ENCODE data around the gene FGFRL1. TPM values are rescaled to one million over a fixed set of nuclear protein-coding genes. Genes with fewer than 3 reads are reported as not detected.

Gene FGFRL1
- total RNA-seq, 6 experiments from 2014 or later, result 27.9 to 60.1 (median 45.7) TPM

DNA sequence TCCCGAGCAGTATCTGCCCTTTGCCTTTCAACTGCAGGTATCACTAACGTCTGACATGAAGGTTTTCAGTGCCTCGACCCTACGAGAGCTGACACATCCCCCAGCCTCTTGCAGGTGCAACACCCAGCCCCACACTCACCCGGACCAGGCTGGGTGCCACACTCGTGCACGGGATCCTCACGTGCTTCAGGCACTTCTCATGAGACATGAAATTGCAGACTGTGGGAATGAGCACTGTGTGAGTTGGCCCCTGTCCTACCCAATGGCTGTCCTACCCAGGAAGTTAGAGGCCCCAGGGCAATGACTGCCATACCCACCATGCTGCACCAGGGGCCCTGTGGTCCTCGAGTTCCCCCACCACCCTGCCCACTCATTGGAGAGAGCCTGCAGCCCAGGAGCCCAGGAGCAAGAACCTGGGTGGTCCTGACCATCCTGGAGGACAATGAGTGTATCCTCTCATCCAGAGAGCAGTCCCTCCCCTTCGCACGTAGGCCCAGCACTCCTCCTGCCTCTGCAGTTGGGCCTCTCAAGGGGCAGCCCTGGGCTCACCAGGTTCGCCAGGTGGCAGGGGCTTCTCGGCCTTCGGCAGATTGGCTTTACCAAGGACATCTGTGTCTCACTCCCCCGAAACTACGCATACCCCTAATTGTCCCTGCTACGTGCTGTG, 40.4 kb upstream of the FGFRL1 start:
- ATAC-seq, result no peak
- H3K9me3 ChIP-seq, result no peaks in the 10 kb centered on the region
- no peak overlapping the region for H3K4me3 ChIP-seq
- no peak for DNase-seq
- no peaks in the 10 kb centered on the region for H3K36me3 ChIP-seq
- peaks cover 0 to 21% (median 5%) of the 10 kb centered on the region in 4 donors for H3K4me1 ChIP-seq
- no peaks in the 10 kb centered on the region for H3K27me3 ChIP-seq
- TF ChIP-seq, protein P1, sequence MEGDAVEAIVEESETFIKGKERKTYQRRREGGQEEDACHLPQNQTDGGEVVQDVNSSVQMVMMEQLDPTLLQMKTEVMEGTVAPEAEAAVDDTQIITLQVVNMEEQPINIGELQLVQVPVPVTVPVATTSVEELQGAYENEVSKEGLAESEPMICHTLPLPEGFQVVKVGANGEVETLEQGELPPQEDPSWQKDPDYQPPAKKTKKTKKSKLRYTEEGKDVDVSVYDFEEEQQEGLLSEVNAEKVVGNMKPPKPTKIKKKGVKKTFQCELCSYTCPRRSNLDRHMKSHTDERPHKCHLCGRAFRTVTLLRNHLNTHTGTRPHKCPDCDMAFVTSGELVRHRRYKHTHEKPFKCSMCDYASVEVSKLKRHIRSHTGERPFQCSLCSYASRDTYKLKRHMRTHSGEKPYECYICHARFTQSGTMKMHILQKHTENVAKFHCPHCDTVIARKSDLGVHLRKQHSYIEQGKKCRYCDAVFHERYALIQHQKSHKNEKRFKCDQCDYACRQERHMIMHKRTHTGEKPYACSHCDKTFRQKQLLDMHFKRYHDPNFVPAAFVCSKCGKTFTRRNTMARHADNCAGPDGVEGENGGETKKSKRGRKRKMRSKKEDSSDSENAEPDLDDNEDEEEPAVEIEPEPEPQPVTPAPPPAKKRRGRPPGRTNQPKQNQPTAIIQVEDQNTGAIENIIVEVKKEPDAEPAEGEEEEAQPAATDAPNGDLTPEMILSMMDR (IDR thresholded peaks at IDR 0.05), result no peak
- no peak for TF ChIP-seq POLR2A (IDR thresholded peaks at IDR 0.05)
- 100% methylated on average over 5 of the region's 17 CpGs for WGBS (ENCODE audit: insufficient coverage, low coverage, low lambda C conversion rate, missing lambda C conversion rate)
- intact Hi-C loops (cut with DNase I), result loop anchor here in 1 of 2 donors (5.0 kb wide), 1 partner anchor 39 kb away; the partner anchor contains the start of genes GAK and TMEM175
- no peak overlapping the region for H3K27ac ChIP-seq

DNA sequence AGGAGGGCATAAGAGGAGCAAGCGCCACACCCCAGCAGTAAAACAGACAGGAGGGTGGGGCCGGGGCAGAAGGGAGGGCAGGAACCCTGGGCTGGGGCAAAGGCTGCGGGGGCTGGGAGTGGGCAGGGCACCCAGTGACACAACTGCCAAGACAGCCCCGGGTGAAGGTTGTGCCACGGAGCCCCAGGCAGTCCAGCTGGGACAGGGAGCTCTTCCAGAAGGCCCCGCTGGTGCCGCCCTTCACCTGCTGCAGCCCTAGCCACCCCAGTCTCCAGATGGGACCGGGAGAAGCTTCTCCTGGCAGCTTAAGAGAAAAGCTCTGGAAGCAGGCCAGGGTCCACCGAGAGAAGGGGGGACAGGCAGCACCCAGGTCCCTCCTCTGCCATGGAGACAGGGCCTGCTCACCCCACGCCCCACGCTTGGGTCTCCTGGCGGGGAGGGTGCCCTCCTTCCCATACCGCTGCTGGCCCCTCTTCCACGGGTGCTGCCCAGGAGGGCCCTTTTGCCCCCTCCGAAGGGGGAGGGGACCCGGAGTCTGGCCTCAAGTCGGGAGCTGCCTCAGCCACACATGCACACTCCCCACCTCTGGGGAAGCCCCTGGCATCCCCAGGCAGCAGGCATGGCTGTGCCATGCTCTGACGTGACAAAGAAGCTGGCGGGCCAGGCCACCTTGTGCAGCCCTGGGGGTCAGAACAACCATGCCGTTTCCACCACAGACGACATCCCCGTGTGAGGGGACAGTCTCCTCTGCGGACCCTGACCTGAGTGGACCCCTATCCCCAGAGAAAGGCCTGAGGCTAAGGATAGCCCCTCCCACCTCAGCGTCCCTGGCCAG, 39.5 kb upstream of the FGFRL1 start:
- Histone ChIP-seq H3K36me3 (no peaks in the 10 kb centered on the region), H3K9me3 (no peaks in the 10 kb centered on the region), H3K4me3 (peak overlapping the region in 2 of 3 donors; percentile 61 to 68), H3K27ac (no peak overlapping the region), H3K27me3 (no peaks in the 10 kb centered on the region), H3K4me1 (peaks cover 0 to 21% (median 5%) of the 10 kb centered on the region in 4 donors)
- DNase-seq (peak in 1 of 3 donors; percentile 64), ATAC-seq (no peak)
- intact Hi-C loops (cut with DNase I), result loop anchor here in 1 of 2 donors (5.0 kb wide), 1 partner anchor 40 kb away; the partner anchor contains the start of genes GAK and TMEM175
- 53% methylated on average over 3 of the region's 24 CpGs for WGBS (ENCODE audit: insufficient coverage, low coverage, low lambda C conversion rate, missing lambda C conversion rate)
- TF ChIP-seq, protein P1 (IDR thresholded peaks at IDR 0.05), result no peak
- TF ChIP-seq POLR2A (IDR thresholded peaks at IDR 0.05), result no peak

DNA sequence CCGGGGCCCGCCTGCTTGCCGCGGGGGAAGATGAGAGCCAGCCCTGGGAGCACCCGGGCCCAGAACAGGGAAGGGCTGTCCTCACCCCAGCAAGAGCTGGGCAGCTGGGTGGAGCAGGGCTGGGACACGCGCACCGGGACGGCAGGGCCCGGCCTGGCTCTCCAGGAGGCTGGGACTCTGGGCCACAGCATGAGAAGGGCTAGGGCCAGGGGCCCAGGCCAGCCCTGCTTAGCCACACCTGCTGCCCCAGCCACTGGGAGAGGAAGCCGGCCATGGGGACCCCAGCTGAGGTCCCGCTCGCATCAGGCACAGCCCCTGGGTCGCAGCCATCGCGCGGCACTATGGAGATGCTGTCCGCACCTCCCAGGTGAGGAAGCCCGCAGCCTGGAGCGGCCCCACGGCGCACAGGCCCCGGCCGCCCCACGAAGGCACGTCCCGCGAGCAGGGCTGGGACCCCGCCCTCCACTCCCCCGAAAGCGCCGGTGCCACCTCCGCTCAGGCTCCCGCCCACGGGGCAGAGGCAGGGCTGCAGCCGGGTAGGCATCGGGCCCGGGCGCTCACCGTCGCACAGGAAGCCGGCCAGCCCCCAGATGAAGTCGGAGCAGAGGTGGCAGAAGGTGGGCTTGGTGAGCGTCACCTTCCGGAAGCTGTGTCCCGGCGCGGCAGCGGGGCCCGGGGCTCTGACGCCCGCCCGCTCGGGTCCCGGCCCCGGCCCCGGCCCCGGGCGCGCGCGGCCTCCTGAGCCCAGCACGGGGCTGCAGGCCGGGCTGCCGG, 38.6 kb upstream of the FGFRL1 start:
- intact Hi-C loops (cut with DNase I), result loop anchor here in 1 of 2 donors (5.0 kb wide), 1 partner anchor 41 kb away; the partner anchor contains the start of genes GAK and TMEM175
- no peak overlapping the region for H3K27ac ChIP-seq

More for the DNA sequence above, 38.6 kb upstream of the FGFRL1 start:
- Histone ChIP-seq H3K4me1 (peaks cover 0 to 21% (median 5%) of the 10 kb centered on the region in 4 donors), H3K9me3 (no peaks in the 10 kb centered on the region), H3K27me3 (no peaks in the 10 kb centered on the region), H3K4me3 (peak overlapping the region; percentile 61 to 73 (median 68)), H3K36me3 (no peaks in the 10 kb centered on the region)
- ATAC-seq (peak; percentile 4 to 32 (median 10)), DNase-seq (peak in 1 of 3 donors; percentile 52)
- no peak for TF ChIP-seq POLR2A (IDR thresholded peaks at IDR 0.05)
- TF ChIP-seq, protein P1 (IDR thresholded peaks at IDR 0.05), result no peak
- no CpG with 5 or more reads among the region's 65 CpGs for WGBS (ENCODE audit: insufficient coverage, low coverage, low lambda C conversion rate, missing lambda C conversion rate)

Data from right lobe of liver (tissue), 6 donors.